Measurements from ENCODE around the gene SND1. TPM values are rescaled to one million over a fixed set of nuclear protein-coding genes. Genes with fewer than 3 reads are reported as not detected.

SND1 gene
- total RNA-seq, 2 donors from 2014 or later = 91.0 to 111 TPM

DNA sequence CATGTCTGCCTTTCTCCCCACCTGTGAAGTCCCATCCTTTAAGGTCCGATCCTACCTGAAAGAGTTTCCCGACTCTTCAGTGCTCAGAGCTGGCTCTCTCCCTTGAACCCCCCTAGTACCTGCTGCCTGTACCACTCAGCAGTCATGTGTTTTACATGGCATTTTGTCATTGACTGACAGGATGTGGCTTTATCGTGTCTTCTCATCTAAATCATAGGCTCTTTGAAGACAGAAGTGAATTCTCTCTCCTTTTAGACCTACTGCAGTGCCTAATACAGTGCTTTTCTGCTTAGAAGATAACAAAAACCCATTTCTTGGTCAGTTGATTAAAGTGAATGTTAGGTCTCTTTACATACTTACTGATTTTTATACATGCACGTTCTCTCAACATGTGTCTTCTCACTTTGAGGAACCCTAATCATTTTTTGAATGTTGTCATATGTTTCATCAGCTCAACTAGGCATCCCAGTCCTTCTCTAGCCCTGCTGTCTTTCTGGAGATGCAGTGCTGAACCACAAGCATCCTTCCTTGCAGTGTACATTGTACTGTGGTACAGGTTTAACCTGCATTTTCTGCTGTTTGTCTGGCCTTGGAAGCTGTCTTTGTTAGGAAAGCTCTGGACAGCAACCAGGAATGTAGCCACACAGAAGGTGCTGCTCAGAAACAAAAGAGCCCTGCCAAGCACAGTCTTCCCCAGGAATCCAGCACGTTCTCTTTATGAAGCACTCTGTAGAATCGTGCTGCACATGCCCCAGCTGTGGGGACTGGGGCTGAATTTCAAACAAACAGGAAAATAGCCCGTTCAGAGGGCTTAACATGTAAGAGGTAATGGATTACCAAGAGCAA, 407.4 kb downstream of the SND1 start:
- ATAC-seq (ENCODE audit: insufficient number of reproducible peaks, low FRiP score, low read depth) (no peak), DNase-seq (ENCODE audit: low spot score) (no peak)
- Histone ChIP-seq H3K4me1 (ENCODE audit: control insufficient read depth in 1 of 2, low read depth in 2 of 2) (no peaks in the 10 kb centered on the region), H3K4me3 (no peak overlapping the region), H3K9me3 (no peaks in the 10 kb centered on the region), H3K27me3 (replicated peaks; ENCODE audit: insufficient read depth) (no peaks in the 10 kb centered on the region), H3K27ac (no peak overlapping the region), H3K36me3 (no peaks in the 10 kb centered on the region)
- TF ChIP-seq CTCF (IDR thresholded peaks at IDR 0.05) = no peak

- Histone ChIP-seq H3K4me1 (ENCODE audit: control insufficient read depth in 1 of 2, low read depth in 2 of 2) (no peaks in the 10 kb centered on the region), H3K9me3 (no peaks in the 10 kb centered on the region), H3K27me3 (replicated peaks; ENCODE audit: insufficient read depth) (no peaks in the 10 kb centered on the region), H3K36me3 (no peaks in the 10 kb centered on the region), H3K27ac (no peak overlapping the region), H3K4me3 (no peak overlapping the region)
- no peak for TF ChIP-seq CTCF (IDR thresholded peaks at IDR 0.05)
- no peak for ATAC-seq (ENCODE audit: insufficient number of reproducible peaks, low FRiP score, low read depth)
- DNase-seq (ENCODE audit: low spot score) = no peak
Observed at GRCh38 chr7:128060018-128060417, 408.0 kb downstream of the SND1 start.

DNA sequence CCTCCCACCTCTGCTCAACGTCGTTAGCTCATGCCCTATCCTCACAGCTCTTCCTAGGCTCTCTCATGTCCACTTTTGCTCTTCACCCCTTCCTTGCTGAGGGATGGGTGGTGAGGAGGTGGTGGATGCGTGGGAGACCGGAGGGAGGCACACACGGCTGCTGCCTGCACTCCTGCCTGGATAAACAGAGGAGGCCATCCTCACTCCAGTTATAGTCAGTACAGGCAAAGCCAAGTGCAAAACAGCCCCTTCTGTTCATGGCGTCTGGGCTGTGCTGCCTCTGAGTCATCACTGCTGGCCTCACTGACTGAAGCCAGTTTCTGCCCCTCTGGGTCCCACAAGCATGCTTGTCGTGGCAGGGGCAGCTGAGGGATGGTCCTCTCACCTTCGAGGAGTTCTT, 411.1 kb downstream of the SND1 start:
- H3K9me3 ChIP-seq = no peaks in the 10 kb centered on the region
- no peak for DNase-seq (ENCODE audit: low spot score)
- no peak for TF ChIP-seq CTCF (IDR thresholded peaks at IDR 0.05)
- no peak for ATAC-seq (ENCODE audit: insufficient number of reproducible peaks, low FRiP score, low read depth)
- no peak overlapping the region for H3K27ac ChIP-seq
- no peaks in the 10 kb centered on the region for H3K4me1 ChIP-seq (ENCODE audit: control insufficient read depth in 1 of 2, low read depth in 2 of 2)
- H3K27me3 ChIP-seq (replicated peaks; ENCODE audit: insufficient read depth) = no peaks in the 10 kb centered on the region
- H3K36me3 ChIP-seq = no peaks in the 10 kb centered on the region
- H3K4me3 ChIP-seq = no peak overlapping the region

DNA sequence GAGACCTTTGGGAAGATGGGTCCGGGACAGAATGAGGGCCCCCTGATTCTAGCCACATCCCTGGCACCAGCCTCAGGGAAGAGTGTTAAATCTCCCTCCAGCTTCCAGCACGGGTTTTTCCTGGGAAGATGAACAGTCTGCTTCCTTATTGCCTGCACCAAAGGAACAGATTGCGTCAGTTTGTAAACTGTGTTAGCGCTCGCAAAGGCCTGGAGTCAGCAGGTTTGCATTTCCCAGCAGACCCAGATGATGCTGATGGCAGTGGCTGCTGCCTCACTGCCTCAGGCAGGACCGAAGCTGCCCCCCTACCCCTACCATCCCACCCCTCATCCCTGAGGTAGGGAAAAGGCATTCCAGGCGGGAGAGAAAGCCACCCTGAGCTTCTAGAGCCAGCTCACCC, 413.9 kb downstream of the SND1 start:
- ATAC-seq (ENCODE audit: insufficient number of reproducible peaks, low FRiP score, low read depth) = no peak

GRCh38 chr7:128066395-128066794, 414.4 kb downstream of the SND1 start:
- DNase-seq (ENCODE audit: low spot score) (no peak), ATAC-seq (ENCODE audit: insufficient number of reproducible peaks, low FRiP score, low read depth) (no peak)
- H3K4me3 ChIP-seq = no peak overlapping the region
- no peak for TF ChIP-seq CTCF (IDR thresholded peaks at IDR 0.05)
- no peaks in the 10 kb centered on the region for H3K27me3 ChIP-seq (replicated peaks; ENCODE audit: insufficient read depth)
- H3K4me1 ChIP-seq (ENCODE audit: control insufficient read depth in 1 of 2, low read depth in 2 of 2) = no peaks in the 10 kb centered on the region
- no peak overlapping the region for H3K27ac ChIP-seq
- H3K36me3 ChIP-seq = no peaks in the 10 kb centered on the region
- no peaks in the 10 kb centered on the region for H3K9me3 ChIP-seq

More for the DNA sequence above, 413.9 kb downstream of the SND1 start:
- H3K4me3 ChIP-seq = no peak overlapping the region
- no peak overlapping the region for H3K27ac ChIP-seq
- H3K27me3 ChIP-seq (replicated peaks; ENCODE audit: insufficient read depth) = no peaks in the 10 kb centered on the region
- H3K4me1 ChIP-seq (ENCODE audit: control insufficient read depth in 1 of 2, low read depth in 2 of 2) = no peaks in the 10 kb centered on the region
- DNase-seq (ENCODE audit: low spot score) = no peak
- H3K9me3 ChIP-seq = no peaks in the 10 kb centered on the region
- no peaks in the 10 kb centered on the region for H3K36me3 ChIP-seq
- no peak for TF ChIP-seq CTCF (IDR thresholded peaks at IDR 0.05)
